Lung microvascular endothelial cell (primary cell): ENCODE measurements around the gene FRAT2. TPM values are rescaled to one million over a fixed set of nuclear protein-coding genes. Genes with fewer than 3 reads are reported as not detected.
"Not testable (repeated sequence)": the region's sequence is repeated elsewhere in the genome, so short reads cannot be mapped to it uniquely, and the experiment has no call there.

Experiments
- DNase-seq, 2 donors: peaks; one replicate each; pipeline versions ENCODE4 v3.0.0 to v3.0.0-alpha.2; 2010; ENCODE audit warnings: low read depth in 2 of 2
- total RNA-seq: library from RNA; depleted of rRNA; stranded (reverse); fragments of >200 nt; gene quantifications from 2 replicates; pipeline ENCODE4 v1.2.1, GENCODE V29; 2014

FRAT2 gene
- total RNA-seq, 1 donor from 2014 or later: 13.9 TPM

DNA sequence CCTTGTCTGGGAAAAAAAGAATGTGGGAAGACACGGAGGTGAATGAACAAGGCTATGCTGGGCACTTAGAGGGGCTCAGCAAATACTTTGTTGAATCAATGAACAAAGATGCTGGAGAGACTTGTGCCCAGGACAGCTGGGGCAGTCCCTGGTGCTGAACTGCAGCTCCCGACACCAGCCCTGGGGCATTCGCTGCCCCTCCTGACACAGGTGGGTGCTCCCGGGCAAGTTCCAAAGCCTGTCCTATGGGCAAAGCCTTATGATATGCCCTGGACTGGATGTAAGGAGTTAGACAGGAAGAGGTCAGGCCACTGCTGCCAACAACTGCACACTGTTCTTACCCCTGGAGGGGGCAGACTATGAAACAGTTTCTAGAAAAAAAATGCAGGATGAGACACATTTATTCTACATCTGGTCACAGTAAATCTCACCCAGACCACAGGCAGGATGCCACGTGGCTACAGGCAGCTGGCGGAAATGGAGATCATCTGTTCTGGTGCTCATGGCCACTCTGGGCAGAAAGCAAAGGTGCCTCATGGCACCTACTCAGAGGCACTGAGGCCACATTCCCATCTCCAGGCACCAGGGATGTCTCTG lies 21.9 kb upstream of the FRAT2 start:
- peak; percentile 26 to 36 for DNase-seq

DNA sequence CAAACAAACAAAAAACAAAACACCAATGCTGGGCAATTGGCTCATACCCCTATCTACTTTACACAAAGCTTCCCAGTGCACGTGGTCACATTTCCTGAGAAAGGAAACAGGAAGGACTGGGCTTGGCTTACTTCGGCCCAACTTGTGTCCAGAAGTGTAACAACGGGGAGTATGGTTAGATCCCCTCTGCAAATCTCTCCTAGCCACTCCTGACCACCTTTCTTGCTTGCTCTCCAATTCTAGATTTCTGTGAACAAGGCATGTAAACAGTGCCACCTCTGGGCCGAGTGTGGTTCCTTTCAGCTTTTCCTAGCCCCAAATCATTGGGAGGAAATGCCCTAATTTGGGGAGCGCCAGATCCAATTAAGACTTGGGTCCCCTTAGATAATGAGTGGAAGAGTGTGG lies 21.0 kb upstream of the FRAT2 start:
- peak; percentile 77 to 83 for DNase-seq

DNA sequence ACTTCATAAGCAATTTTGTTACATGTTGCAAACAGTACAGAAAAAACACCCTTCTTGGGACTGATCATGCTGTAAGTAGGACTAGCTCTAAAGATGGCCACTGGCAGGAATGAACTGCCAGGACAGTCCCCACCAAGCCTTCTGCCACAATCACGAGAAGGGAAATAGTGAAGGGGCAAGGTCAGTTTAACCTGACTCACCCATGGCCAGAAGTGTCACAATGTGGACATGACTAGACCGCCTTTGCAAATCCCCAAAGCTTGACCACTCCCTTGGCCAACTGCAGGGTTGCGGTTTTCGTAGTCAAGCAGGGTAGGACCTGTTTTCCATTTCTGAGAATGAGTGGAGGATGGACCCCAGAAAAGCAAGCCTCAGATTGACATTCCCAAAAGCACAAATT lies 19.4 kb upstream of the FRAT2 start:
- no peak for DNase-seq

DNA sequence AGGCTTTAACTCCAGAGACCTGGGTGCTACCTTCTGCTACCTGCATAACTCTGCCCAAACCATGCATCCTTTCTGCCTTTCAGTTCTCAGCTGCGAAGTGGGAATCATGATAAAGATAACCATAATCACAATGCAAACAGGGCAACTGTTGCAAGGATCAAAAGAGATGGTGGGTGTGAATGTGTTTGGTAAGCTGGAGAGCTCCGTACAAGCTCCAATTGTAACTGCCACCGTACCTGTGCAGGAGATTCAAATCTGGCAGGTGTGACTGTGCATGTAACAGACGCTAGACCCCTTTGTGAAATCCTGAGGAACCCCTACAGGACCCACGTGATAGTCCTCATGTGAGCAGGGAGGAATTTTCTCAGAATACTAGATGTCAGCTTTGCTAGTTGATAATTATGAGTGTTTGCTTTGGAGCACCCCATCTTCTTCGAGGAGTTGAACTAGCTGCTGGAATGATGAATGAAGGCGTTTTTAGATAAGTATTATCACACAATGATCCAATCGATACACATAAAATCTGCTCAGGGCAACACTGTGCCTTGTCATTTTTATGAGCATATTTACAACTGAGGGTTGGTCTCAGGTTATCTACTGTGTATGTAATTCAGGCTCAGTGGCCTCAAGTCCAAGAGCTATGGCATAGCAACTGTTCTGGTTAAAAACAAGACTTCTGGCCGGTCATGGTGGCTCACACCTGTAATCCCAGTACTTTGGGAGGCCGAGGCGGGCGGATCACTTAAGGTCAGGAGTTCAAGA lies 15.4 kb upstream of the FRAT2 start:
- DNase-seq: no peak

DNA sequence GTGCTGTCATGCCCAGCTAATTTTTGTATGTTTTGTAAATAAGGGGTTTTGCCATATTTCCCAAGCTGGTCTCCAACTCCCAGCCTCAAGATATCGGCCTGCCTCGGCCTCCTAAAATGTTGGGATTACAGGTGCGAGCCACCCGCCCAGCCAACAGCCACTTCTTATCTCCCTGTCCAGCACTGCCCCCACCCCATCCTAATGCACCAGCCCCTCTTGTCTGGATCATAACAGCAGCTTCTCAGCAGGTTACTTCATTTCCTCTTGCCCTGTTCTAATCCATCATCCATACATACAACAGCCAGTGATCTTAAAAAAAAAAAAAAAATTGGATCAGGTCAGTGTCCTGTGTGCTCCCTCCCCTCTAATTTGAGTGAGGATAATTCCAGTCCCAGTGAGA lies 12.8 kb upstream of the FRAT2 start:
- DNase-seq: no peak

DNA sequence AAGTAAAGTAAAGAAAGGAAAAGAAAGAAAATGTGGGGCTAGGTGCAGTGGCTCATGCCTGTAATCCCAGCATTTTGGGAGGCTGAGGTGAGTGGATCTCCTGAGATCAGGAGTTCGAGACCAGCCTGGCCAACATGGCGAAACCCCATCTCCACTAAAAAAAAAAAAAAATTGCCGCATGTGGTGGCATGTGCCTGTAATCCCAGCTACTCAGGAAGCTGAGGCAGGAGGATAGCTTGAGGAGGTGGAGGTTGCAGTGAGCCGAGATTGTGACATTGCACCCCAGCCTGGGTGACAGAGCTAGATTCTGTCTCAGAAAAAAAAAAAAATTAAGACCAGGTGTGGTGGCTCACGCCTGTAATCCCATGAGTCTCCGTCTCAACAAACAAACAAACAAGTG lies 9.1 kb upstream of the FRAT2 start:
- not testable (repeated sequence) for DNase-seq

DNA sequence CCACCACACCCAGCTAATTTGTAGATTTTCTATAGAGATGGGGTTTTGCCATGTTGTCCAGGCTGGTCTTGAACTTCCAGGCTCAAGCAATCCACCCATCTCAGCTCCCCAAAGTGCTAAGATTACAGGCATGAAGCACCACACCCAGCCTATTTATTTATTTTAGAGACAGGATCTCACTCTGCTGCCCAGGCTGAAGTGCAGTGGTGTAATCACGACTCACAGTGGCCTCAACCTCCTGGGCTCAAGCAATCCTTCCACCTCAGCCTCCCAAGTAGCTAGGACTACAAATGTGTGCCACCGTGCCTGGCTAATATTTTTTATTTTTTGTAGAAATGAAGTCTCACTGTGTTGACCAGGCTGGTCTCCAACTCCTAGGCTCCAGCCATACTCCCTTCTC lies 6.9 kb upstream of the FRAT2 start:
- DNase-seq: no peak

DNA sequence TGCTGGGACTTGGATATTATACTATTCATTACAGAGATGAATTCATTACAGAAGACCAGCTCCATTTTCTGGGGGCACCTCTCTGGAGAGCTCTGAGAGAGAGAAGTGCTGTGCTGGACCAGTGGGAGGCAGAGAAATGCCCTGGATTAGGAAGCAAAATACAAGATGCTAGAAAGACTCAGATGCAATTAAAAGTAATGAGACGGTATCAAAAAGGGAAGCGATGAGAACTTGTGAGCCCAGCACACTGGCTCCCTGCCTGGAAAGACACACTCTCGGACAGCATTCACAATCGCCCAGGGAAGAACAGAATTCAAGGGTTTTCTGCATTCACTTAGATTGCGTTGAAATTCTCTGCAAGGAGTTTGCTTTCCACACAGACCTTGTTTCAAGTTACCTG lies 3.5 kb upstream of the FRAT2 start:
- DNase-seq: no peak

DNA sequence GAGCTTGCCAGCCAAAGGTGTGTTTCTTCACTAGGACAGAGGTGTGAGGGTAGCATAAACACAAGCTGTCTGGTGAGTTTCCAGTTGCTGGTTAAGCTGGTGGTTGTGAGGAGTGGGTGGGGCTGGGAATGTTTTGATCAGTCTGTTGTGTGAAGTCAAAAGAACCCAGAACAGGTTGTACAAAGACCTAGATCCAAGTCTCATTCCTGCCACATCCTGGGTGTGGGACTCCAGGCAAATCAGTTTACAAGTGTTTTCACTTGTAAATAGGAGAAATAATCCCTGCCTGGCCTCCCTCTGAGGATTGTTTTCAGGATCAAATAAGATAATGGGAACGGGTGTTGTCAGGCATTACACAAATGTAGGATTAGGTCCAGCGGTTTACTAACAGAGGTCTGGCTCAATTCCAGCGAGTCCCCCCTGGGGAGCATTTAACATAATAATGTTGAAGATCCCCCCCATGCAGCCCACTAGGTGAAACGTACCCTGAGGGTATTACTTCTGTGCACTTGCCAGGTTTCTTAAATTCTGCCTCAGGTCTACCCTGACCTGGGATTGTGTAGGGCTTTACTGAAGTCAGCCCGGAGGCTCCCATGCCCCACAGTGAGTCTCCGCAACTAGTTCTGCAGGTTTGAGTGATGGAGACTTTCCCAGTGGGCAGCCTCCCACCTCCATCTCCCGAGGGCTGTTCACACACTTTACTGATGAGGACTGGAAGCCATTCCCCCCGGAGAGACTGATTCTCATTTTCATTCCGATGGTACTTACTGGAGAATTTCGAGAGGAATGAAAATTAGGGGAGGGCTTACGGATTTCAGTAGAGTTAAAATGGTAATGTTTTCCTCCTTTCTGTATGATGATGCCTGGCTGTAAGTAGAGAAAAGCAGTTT lies 2.7 kb upstream of the FRAT2 start:
- DNase-seq: no peak

DNA sequence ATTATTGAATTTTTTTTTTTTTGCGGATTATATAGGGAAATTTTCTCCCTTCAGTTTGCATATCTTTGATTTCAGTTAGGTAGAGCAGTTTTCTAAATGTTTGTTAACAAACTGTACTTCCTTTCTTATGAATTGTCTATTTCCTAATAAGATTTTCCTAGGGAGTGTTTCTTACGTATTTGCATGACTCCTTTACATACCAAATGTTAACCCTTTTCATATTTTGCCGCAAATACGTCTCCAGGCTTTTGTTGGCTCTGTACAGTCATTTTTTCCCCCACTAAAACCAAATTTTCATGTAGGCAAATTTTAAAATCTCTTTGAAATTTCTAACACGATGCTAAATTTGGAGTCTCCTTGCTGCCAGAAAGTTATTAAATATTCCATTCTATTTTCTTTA lies 1.9 kb upstream of the FRAT2 start:
- DNase-seq: no peak

DNA sequence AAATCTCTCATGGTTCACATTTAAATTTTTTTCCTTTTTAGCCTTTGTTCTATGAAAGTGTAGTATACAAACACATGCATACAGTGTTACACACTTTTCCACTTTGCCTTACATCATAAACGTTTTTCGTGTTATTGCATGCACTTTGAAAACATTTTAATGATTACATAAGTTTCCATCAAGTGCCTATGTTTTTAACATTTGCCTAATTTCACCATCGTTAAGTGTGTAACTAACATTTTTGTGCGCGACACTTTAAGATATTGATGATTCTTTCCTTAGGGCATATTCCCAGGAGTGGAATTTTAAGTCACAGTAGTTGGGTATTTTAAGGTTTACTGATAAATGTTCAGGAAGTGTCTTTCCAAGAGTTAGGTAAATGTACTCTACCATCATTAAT lies 1.5 kb upstream of the FRAT2 start:
- no peak for DNase-seq

DNA sequence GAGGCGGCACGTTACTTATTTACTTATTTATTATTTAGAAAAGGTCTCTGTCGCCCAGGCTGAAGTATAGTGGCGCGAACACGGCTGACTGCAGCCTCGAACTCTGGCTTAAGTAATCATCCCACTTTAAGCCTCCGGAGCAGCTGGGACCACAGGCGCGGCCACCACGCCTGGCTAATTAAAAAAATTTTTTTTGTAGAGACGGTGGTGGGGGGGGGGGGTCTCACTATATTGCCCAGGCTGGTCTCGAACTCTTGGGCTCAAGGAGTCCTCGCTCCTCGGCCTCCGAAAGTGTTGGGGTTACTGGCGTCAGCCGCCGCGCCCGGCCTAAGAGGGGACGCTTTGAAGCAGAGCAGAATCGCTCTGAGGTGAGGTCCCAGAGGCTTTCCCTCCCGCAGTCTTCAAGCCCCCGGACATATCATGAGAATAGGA lies 675 bp upstream of the FRAT2 start:
- DNase-seq: no peak

DNA sequence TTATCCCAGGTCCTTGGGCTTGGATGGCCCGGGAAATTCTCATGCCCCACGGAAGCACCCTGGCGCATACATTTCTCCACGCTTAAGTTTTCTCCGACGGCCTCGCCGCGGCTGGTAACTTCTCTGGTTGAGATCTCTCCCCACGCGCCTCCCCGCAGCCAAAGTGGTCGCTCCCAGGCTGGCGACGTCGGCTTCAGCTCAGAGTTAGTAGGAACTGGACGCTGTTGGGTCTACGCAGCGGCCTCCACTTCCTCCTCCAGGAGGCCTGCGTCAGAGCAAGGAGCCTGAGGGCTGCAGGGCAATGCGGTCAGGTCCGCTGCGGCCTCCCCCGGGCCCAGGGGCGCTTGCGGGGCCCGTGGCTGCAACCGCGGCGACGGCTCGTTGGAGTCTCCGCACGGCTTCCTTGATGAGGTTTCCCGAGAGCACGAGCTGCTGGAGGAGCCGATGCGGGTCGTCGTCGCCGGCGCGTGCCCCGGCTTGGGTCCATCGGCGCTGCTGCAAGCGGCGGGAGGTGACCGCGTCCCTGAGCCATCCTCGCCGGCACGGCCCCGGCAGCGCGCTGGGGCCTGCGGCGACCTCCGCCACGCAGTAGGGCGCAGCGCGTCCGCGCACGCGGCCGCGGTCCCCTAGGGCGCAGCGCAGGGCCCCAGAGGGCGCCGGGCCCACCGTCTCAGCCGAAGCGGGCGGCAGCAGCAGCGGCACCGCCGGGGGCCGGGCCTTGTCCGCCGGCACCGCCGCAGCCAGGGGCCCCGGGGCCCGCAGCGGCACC lies 744 bp downstream of the FRAT2 start:
- peak; percentile 38 to 70 for DNase-seq

DNA sequence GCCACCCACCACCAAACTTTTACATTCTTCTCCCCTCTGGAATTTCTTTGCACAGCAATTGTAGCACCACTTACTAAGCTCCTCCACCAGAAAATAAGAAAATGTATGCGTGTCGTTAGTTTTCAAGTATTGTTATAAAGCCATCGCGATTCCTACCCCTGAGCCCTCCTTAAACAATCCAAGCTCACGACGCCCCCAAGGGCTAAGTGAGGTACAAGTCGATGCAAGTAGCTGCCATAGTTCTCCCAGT lies 1.3 kb downstream of the FRAT2 start:
- DNase-seq: peak in 1 of 2 donors; percentile 63

DNA sequence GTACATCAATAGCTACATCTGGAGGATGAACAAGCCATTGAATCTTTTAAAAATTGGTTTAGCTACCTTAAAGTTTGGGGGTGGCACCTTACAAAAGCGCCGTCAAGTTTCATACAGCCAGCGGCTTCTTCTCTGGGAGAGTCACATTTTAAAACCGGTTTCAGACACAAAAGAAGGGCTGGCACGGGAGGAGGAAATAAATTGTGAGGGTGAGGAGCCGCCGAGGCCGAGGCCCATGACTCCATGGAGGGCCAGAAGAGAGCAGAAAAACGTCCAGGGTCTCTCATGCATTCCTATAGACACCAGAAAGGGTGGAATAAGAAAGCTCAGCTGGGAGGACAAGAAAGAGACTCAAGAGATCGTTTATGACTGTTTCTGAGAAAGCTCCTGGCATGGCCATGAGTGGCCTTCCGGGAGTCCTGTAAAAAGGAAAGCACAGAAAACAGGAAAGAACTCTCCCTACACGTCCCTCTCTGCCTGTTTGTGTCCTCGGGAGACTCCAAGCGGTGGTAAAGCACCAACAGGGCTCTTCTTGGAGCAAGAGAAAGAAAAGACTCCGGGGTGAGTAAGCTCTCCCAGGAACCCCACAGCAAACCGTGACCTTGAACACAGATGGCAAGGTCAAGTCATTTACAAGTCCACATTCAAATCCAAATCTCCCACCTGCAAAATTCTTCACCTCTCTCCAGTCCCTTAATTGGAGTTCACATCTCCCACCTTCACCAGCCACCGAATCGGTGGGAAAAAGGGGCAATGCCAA lies 1.8 kb downstream of the FRAT2 start:
- DNase-seq: peak; percentile 65 to 84

DNA sequence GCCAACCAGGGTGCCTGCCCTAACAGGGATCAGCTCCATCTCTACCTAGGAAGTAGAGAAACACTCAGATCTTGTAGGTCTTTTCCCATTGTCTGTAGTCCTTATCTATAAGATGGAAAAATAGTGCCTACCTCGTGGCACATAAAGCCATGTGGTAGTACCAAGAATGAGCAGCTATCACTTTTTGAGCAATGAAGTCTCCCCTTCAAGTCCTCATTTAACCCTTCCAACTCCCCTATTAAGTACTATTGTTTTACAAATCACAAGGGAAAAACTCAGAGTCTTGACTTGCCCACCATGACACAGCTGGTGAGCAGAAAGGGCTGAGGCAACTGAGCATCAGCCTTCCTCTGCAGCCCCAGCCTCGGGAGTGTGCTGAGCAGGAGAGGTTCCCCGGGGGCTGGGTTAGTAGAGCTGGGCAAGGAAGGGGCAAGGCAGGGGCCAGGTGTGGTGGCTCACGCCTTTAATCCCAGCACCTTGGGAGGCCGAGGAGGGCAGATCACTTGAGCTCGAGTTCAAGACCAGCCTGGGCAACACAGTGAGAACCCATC lies 3.3 kb downstream of the FRAT2 start:
- DNase-seq: no peak

DNA sequence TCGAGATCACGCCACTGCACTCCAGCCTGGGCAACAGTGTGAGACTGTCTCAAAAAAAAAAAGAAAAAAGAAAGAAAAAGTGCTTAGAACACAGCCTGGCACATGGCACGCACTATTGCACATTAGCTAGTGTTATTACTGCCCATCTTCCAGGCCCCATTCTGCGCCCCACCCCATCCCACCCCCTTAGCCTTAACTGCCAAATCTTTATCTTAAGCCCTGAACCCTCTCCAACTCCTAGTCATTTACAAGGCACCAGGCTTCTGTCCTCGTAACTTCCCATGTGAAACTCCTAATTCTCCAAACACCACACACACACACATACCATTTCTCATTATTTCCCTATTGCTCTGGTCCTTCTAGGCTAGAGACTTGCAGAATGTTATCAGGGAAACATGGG lies 4.8 kb downstream of the FRAT2 start:
- no peak for DNase-seq

DNA sequence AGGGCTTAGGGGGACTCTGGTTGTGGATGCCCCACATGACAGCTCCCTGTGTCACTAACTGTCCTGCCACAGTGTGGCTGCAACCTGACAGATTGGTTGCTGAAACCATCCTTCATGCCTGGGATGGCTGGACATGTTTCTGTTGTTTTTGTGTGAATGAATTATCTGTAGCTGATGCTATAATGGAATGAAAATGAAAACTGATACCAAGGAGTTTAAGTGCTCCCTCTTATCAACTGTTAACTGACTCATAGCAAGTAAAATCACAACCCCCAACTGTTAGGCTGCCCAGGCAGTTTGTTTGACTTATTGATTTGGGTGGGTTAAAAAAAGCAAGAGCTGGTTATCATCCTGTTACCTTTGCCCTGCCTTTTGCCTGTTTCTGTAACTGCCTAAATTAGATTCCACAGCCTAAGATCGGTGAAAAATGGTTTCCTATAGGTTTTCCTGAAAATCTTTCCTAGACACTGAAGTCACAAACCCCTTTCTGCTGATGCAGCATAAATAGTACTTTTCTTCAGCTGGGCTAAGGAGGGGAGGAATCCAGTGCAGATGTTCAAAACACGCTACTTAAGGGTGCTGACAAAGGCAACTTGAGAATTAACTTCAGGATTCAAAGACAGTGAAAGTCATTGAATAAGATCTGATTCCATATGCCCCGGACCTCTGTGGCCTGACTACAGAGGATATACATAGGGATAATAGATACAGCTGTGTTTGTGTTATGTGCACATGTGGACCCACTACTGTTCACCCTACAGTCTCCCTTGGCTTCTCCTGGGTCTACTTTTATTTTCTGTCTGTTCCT lies 5.7 kb downstream of the FRAT2 start:
- DNase-seq: no peak

DNA sequence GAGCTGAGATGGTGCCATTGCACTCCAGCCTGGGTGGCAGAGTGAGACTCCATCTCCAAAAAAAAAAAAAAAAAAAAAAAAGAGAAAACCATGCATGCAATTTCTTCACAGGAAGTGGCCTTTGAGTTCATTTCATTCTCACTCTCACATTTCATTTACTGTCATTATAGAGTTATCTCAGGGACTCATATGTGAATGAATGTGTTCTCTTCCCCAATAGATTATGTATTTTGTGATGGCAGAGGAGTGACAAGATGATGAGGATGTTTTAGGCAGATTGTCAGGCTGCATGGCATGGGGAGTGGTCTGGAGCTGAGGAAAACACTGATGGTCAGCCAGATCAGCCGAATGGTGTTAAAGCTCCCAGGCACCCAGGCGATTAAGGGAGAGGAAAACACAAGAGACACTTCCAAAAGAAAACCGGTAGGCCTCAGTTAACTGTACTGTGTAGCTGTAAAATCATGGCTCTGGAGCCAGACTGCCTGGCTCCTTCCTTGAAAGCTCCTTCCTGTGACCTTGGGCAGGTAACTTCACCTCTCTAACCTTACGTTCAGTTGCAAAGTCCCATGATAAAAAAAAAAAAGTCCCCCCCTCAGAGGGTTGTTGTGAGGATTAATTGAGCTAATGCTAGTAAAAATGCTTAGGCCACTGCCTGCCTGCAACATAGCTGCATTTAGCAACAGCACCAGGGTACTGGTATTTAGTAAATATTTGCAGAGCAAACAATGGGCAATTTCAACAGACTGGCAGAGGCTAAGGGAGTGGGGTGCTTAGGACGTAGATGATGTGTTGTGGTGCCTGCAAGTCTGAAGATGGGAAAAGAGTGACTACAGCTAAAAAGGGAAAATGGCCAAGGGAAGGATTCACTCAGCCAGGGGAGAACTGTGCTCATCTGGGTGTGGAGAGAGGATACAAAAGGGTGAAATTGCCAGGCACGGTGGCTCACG lies 6.9 kb downstream of the FRAT2 start:
- DNase-seq: no peak
